RWPE2 (cell line): ENCODE measurements around the gene SLIT3.

ENCODE experiments used
- ATAC-seq: fragments of 200-7000 bp; cut with Tn5 transposase; 3 replicates; pipeline ENCODE4 v1.9.1; 2021; ENCODE audit warnings: low read depth
- DNase-seq: peaks from one replicate; pipeline ENCODE4 v3.0.0-alpha.2; 2020; ENCODE audit warnings: low spot score
- H3K27ac ChIP-seq: fragments of 450-650 bp; 2 replicates; pipeline ENCODE4 v1.5.1; 2017; ENCODE audit warnings: mild to moderate bottlenecking; ENCODE audit not compliant: poor library complexity, severe bottlenecking
- H3K27me3 ChIP-seq: fragments of 250-450 bp; sonication (Bioruptor Pico); 2 replicates; pipeline ENCODE4 v1.5.1; 2021; ENCODE audit warnings: mild to moderate bottlenecking, moderate library complexity; ENCODE audit not compliant: insufficient read depth, poor library complexity, severe bottlenecking
- H3K36me3 ChIP-seq: fragments of 250-450 bp; sonication (Bioruptor Pico); 2 replicates; pipeline ENCODE4 v1.5.1; 2020; ENCODE audit warnings: low read depth, mild to moderate bottlenecking, moderate library complexity
- H3K4me1 ChIP-seq: fragments of 250-450 bp; sonication (Bioruptor Pico); 2 replicates; pipeline ENCODE4 v1.5.1; 2021; ENCODE audit warnings: mild to moderate bottlenecking, moderate library complexity; ENCODE audit not compliant: insufficient read depth, poor library complexity, severe bottlenecking
- H3K4me3 ChIP-seq: fragments of 250-450 bp; sonication (Bioruptor Pico); 2 replicates; pipeline ENCODE4 v1.5.1; 2021; ENCODE audit warnings: mild to moderate bottlenecking, moderate library complexity; ENCODE audit not compliant: severe bottlenecking
- H3K9me3 ChIP-seq: fragments of 250-450 bp; sonication (Bioruptor Pico); 2 replicates; pipeline ENCODE4 v1.5.1; 2021; ENCODE audit warnings: mild to moderate bottlenecking, moderate library complexity; ENCODE audit not compliant: severe bottlenecking
- CTCF ChIP-seq: fragments of 450-650 bp; IDR thresholded peaks from one replicate; pipeline ENCODE4 v1.5.1; 2017; ENCODE audit warnings: mild to moderate bottlenecking, moderate library complexity; ENCODE audit not compliant: poor library complexity, severe bottlenecking

SLIT3 gene

GRCh38 chr5:168781941-168782571, 518.9 kb downstream of the SLIT3 start:
- DNase-seq (no peak), ATAC-seq (no peak)
- Histone ChIP-seq H3K4me1 (no peaks in the 10 kb centered on the region), H3K4me3 (no peak overlapping the region), H3K36me3 (no peaks in the 10 kb centered on the region), H3K9me3 (no peaks in the 10 kb centered on the region), H3K27ac (no peak overlapping the region), H3K27me3 (no peaks in the 10 kb centered on the region)
- no peak for TF ChIP-seq CTCF

- Histone ChIP-seq H3K4me1 (no peaks in the 10 kb centered on the region), H3K36me3 (no peaks in the 10 kb centered on the region), H3K27me3 (no peaks in the 10 kb centered on the region), H3K4me3 (no peak overlapping the region), H3K27ac (no peak overlapping the region), H3K9me3 (no peaks in the 10 kb centered on the region)
- TF ChIP-seq CTCF: no peak
- no peak for ATAC-seq
- no peak for DNase-seq
Observed at GRCh38 chr5:168780888-168781287, 520.1 kb downstream of the SLIT3 start.

DNA sequence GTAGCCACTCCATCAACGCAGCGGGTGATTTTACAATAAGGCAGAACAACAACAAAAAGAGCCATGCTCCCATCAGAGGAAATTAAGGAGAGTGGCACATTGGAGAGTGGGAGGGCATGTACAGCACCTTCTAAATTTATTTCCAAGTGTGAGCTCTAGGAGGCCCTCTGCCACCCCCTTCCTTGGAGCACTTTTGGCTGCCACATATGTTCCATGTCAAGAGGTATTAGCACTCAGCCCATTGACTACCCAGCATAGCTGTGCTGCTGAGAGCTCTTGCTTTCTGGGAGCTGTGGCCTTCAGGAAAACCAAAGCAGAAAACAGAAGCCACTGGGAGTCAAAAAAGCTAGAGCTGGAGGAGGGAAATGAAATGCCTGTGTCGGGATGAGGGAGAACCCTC, 521.6 kb downstream of the SLIT3 start:
- Histone ChIP-seq H3K4me3 (no peak overlapping the region), H3K27ac (no peak overlapping the region), H3K36me3 (no peaks in the 10 kb centered on the region), H3K9me3 (no peaks in the 10 kb centered on the region), H3K4me1 (no peaks in the 10 kb centered on the region), H3K27me3 (no peaks in the 10 kb centered on the region)
- ATAC-seq: no peak
- DNase-seq: no peak
- no peak for TF ChIP-seq CTCF

GRCh38 chr5:168778536-168778935, 522.4 kb downstream of the SLIT3 start:
- no peaks in the 10 kb centered on the region for H3K27me3 ChIP-seq

More at GRCh38 chr5:168778536-168778935, 522.4 kb downstream of the SLIT3 start:
- TF ChIP-seq CTCF: no peak
- ATAC-seq (no peak), DNase-seq (no peak)
- Histone ChIP-seq H3K27ac (no peak overlapping the region), H3K4me3 (no peak overlapping the region), H3K4me1 (no peaks in the 10 kb centered on the region), H3K9me3 (no peaks in the 10 kb centered on the region), H3K36me3 (no peaks in the 10 kb centered on the region)
